GM10847 (cell line): ENCODE data around the gene DENND1A.

Source experiments
- POLR2A ChIP-seq: IDR thresholded peaks from 2 replicates; pipeline ENCODE4 v1.6.1; 2011; ENCODE audit not compliant: insufficient read length; ENCODE audit errors: extremely low read depth

DENND1A gene

DNA sequence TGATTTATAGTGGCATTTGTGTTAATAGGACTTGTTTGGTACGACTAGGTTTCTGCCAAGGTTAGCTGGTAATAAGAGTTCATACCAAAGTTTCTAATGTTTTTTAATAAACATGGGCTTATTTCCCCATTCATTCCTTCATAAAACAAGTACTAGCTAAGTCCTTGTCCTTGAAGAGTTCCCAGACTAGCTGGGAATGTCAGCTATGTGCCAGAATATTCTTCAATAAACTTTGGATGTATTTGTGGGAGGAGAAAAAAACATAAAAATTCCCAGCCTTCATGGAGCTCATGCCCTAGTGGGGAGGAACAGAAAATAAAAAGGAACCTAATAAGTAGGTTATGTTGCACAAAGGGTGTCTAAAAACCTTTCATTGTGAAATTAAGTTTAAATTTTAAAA is 176.9 kb downstream of the DENND1A start:
- no peak for TF ChIP-seq POLR2A

DNA sequence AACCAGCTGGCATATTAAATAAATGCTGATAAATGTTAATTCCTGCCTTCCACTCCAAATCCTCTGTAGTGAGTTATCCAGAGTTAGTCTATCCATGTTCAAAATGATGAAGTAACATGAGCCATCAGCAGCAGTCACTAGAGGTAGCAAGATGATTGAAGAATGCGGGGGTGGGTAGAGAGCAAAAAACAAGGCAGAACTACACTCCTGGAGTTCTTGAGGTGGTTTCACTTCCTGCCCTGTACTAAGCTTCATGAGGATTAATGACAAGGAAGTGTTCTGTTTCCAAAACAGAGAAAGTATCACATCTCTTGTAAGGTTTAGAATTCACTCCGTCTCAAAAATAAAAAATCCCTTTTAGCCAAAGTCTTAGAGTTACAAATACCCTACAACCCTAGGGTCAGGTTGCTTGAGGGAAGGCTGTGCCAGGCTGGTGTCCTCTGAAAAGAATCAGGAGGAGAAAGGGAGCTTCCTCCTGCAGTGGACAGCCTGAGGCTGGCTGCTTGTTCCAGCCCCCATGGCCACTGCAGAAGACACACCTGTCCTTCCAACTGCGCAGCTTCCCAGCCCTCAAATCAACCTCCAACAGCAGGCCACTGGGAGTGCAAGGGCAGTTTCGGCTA is 180.2 kb downstream of the DENND1A start:
- no peak for TF ChIP-seq POLR2A

DNA sequence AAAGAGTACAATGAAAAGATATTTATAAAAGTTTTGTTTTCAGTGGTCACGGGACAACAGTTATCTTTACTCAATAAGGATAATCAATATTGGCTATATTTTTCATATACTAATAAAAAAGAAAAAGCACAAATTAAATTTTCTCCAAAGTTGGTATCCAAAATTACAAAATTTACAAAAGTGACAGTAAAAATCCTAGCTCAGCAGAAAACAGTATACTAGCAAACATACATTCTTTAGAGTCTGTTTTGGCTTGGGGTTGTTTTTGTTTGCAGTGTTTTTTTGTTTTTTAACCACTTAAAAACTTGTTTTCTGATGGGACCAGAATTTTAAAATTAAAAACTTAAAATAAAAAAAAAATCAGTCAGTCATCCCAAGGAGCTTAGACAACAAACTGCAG is 183.2 kb downstream of the DENND1A start:
- no peak for TF ChIP-seq POLR2A

DNA sequence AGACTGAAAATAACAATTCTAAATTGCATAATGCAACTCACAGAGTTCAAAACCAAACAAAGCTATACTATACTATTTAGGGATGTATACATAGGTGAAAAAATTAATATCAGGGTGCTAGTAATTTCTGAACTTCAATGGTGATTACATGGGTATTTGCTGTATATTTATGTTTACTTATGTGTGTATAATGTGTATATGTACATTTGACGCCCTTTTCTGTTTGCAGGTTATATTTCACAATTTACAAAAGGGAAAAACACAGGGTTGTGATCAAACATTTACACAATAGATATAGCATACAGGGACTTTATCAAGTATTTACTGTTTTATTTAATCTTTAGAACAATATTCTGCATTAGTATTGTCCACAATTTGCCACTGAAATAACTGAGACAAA is 184.0 kb downstream of the DENND1A start:
- no peak for TF ChIP-seq POLR2A

DNA sequence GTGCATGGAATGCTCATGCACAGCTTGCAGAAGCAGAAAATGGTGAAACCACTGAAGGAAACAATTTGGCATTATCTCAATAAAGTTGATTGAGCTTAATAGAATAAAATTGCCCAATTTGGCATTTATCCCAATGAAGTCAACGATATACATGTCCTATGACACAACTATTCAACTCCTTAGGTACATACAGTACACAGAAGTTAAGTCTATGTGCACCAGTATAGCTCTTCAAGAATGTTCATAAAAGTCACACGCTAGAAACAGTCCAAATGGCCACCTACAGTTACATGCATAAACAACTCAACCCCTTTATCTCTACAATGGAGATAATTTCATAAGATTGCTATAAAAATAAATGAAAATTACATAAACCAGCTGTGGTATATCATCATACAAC is 184.5 kb downstream of the DENND1A start:
- TF ChIP-seq POLR2A: no peak

DNA sequence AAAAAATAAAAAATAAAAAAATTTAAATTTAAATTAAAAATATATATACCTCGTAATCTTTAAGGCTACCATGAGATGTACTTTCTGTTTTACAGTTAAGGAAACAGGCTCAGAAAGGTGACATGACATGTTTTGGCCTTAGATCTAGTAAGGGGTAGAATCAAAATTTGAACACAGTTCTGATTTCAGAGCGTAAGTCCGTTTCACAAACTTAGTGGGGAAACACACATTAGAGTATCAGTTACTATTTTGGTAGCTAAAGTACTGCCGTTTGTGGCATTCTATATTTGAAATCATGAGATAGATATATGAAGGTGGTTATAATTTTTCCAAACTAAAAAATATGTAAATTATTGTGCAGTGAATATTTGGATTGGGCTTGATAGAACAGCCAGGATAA is 186.2 kb downstream of the DENND1A start:
- no peak for TF ChIP-seq POLR2A

DNA sequence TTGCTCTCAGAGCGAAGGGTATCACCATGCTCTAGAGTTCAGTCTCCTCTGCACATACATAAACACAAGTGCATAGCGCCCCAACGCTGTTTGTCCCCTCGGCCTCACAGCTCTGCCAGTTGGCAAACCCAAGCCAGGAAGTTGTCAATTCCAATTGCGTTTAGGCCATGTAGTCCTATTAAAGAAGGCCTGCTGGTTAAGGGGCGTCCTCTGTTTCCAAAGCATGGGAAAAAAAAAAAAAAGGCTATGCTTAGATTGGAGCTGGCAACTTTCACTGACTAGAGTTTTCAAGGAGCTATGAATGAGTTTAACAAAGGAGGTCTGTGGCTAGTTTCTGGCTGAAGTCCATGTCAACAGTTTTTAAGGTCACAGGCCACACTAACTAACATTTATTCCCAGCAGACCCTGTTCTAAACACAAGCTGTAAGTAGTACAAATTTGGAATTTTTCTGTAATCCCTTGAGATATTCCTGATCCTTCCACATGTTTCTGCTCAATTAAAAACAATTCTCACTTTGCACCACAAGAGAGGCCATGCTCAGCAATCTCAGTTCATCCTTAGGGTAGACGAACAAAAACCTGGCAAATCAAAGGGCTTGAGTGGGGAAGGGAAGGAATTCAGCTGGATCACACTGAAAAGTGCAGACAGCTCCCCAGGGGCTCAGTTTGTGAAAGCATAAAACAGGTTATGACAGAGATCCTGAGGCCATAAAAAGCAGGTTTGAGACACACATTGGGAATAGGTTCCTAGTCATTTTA is 187.7 kb downstream of the DENND1A start:
- TF ChIP-seq POLR2A: no peak

DNA sequence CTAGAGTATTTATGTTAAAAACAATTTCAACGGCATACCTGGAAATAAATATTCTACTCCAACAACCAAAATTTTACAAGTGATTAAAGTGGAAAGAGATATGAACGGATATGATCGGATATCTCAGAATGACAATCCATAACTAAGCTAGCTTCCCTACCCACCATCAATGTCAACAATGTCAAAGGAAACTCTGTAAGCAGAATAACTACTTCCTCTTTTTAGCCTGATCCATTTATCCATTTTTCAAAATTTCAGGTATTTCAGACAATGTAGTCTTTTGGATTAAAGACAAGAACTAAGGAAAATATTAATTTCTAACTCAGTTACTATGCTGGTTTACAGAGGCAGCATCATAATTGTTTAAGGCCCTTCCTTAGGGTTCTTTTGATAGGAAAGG is 188.7 kb downstream of the DENND1A start:
- no peak for TF ChIP-seq POLR2A

DNA sequence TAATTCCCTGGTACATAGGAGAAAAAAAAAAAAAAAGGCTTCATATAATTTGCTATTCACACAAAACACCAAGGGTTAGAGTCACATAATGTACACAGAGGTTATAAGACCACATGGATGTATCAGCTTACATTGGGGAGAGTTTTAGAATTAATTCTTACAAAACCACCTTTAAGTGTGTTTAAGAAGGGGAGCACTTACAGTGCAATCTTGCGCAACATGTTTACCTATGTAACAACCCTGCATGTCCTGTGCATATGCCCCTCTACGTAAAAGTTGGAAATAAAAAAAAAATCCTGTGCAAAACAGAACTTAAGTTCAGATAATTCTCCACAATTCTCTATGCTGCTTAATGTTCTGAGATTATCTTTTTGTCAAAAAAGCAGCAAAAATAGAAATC is 190.0 kb downstream of the DENND1A start:
- TF ChIP-seq POLR2A: no peak

DNA sequence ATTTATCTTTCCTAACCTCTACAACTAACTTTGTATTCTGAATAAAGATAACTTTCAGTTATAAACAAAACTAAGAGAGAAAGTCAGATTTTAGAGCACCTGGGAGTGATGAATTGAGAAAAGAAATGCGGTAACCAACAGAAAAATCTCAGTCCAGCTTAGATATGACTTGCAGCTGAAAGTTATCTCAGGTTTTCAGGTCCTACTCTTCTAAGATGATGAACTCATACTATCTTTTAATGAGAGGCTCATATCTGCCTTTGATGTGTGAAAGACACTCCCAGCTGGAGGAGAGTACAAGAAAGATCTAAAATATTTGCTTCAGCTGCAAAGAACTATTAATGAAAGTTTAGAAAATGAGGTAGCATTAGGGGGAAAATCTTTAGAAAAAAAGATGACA is 190.5 kb downstream of the DENND1A start:
- TF ChIP-seq POLR2A: no peak

DNA sequence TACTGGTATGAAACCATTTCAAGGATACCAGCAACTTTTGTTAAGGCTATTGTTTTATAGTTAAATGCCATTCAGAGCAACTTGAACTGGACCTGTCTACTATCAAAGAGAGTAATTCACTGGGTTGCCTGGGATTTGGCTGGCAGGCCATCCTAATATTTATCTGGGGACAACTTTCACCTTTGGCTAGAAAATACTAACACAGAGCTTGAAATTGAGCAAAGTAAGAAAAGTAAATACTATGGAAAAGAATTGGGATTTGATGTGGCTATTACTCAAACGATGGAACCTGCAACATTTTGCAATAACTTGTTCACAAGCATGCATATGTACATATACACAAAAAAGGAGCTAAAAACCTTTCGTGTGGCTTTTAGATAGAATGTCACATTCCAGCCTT is 191.3 kb downstream of the DENND1A start:
- no peak for TF ChIP-seq POLR2A

DNA sequence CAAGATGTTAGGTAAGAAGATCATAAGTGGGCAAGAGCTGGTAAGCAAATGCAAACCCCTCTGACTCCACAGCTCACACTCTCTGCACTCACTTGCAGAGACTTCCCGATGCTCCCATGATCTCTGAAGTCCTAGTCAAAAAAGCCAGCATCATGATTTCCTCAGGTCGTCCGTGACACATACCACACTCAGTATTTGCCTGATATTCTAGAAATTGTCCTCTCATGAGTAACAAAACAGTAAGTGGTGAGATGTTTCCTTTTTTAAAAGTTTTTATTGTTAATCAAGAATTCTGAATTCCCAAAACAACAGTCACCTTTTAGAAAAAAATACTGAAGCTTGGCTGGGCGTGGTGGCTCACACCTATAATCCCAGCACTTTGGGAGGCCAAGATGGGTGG is 194.6 kb downstream of the DENND1A start:
- TF ChIP-seq POLR2A: no peak

DNA sequence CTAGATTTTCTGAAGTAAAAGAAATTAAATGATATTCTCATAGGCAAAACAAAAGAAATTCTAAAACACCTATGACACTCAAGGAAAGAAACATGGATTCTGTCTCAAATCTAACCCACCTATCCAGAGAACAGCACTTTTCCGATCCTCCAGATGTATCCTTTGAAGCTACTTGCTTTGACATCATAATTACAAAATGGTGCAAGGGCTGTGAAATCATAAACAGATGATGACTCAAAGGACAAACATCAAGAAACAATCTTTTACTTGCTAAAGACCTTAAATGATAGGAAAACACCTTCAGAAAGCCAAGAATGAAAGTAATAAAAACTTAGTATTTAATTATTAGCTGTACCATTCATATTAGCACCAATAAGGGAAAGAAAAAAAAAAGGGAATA is 202.6 kb downstream of the DENND1A start:
- no peak for TF ChIP-seq POLR2A

DNA sequence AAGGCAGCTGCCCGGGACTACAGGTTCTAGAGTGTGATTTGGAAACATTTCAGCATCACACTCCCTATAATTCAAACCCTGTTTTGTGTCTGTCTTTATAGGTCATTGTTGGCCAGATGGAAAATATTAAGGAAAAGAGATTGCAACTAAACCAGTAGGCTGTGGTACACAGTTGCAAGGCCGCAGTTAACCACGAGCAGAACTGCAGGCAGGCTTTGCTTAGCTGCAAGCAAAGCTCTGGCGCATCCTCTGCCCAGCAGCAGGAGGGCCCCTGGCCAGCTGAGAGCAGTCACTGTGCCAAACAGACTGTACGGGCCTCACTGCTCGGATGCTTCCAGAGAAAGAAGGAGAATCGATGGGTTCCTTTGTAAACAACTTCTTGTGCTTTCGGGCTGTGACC is 204.5 kb downstream of the DENND1A start:
- no peak for TF ChIP-seq POLR2A

DNA sequence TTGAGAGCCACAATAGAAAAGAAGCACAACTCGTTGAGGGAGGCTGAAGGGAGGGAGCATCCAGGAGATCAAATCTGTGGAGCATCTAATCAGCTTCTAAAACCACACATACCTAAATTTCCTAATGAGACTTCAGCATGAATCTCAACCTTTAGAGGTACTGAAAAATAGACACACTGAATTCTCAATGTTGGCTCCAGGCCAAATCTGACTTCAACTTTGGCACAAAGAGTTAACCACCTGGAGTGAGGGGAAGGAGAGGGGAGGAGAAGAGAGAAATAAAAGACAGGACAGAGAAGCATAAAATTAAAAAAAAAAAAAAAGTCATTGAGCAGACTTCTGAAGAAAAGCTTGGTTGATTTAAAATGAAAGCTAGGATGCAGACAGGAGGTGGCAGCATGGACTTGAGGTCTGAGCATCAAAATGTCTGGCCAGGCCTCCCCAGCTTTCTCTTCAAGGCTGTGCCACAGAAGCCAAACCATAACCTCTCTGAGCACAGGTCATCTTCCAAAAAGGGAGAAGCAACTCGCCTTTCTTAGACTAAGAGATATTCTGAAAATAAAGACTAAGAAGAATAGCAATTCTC is 205.6 kb downstream of the DENND1A start:
- TF ChIP-seq POLR2A: no peak

DNA sequence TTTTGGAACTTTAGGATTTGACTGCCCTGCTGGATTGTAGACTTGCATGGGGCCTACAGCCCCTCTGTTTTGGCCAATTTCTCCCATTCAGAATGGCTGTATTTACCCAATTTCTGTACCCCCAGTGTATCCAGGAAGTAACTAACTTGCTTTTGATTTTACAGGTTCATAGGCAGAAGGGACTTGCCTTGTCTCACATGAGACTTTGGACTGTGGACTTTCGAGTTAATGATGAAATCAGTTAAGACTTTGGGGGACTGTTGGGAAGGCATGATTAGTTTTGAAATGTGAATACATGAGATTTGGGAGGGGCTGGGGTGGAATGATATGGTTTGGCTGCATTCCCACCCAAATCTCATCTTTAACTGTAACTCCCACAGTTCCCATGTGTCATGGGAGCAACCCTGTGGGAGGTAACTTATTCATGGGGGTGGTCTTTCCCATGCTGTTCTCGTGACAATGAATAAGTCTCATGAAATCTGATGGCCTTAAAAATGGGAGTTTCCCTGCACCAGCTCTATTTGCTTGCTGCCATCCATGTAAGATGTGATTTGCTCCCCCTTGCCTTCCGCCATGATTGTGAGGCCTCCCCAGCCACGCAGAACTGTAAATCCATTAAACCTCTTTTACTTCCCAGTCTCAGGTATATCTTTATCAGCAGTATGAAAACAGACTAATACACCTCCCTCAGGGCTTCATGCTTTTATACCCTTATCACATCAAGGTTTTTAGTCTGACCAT is 206.6 kb downstream of the DENND1A start:
- no peak for TF ChIP-seq POLR2A
